Measurements from ENCODE around the gene ZNF429.
"Not testable (repeated sequence)": the region's sequence is repeated elsewhere in the genome, so short reads cannot be mapped to it uniquely, and the experiment has no call there.

Gene ZNF429

DNA sequence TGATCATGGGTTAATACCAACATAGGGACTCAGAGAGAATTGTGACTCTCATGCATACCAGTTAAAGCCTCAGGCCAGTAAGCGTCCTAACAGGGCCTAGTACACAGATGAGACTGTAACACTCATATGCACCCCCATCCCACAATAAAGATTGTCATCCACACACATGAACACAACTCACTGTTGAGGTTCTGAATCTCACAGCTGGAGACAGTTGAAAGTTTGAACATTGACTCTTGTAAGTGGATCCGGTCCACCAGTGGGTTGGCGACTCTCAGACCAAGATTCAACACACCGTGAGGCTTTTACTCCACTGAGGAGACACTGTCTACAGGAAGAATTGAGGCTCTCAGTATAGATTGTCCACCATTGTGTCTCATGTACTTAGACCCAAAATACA lies 88.1 kb downstream of the ZNF429 start:
- DNase-seq, result no peak

DNA sequence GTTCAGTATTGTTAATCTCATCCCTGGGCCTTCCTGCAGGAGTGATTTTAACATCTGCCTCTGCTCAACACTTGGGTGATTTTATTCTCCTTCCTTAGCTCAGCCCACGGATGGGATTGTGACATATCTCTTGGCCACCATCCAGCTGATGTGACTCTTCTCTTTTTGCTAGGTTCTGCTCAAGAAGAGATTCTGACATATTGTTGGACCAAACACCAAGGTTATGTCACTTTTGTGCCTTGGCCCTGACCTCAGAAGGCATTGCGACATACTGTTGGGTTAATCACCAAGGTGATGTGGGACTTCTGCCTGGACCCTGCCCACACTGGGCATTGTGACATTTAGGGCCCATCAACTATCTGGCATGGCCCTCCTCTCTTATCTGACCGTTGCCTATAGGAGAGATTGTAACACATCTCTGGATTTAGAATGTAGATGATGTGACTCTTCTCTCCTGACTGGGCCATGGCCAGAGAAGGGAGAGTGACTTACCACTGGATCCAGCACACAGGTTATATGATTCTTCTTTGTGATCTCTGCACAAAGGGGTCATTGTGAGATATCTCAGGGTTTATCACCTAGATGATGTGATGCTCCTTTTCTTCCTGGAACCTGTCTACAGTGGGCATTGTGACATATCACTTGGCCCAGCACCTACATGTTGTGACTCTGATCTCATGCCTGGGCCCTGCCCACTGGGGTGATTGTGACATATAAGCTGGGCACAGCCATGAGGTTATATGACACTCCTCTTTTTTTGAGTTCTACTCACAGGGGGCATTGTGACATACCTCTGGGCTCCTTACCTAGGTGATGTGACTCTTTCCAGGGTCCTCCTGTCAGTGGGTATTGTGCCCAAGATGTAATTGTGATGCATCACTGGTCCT lies 88.8 kb downstream of the ZNF429 start:
- DNase-seq, result no peak

DNA sequence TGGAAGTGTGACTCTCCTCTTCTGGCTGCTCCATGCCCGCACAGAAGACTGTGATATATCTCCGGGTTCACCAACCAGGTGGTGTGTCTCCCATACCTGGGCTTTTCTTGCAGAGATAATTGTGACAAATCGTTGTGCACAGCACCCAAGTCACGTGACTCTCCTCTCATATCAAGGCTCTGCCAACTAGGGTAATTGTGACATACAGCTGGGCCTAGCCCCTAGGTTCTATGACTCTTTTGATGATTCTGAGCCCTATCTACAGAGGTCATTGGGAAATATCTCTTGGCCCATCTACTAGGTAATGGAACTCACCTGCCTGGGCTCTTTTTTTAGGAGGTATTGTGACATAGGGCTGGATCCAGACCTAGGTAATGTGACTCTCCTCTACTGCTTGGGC lies 89.8 kb downstream of the ZNF429 start:
- DNase-seq, result no peak

DNA sequence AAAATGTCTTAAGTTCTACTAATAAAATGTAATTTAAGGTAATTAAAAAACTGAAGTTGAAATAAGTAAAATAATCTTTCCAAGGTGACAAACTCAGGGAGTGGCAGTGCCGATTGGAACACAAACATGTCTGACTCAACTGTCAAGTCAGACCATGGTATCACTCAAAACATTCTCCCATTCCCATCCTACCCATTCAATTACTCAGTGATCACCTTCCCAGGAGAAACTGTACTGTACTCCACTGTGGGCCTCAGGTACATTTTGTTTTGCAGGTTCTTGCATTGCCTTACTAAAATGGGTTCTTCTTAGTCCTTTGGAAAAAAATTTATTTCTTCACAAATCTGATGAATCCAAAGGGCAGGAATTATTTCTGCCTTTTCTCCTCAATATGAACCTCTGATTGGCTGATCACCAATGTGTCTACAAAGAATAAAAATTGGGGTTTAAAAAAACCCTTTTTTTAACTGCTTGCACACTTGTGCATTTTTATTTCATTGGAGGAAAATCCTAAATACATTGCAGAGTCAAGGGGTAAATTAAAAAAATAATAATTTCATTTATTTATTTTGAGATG lies 96.8 kb downstream of the ZNF429 start:
- DNase-seq, result no peak

DNA sequence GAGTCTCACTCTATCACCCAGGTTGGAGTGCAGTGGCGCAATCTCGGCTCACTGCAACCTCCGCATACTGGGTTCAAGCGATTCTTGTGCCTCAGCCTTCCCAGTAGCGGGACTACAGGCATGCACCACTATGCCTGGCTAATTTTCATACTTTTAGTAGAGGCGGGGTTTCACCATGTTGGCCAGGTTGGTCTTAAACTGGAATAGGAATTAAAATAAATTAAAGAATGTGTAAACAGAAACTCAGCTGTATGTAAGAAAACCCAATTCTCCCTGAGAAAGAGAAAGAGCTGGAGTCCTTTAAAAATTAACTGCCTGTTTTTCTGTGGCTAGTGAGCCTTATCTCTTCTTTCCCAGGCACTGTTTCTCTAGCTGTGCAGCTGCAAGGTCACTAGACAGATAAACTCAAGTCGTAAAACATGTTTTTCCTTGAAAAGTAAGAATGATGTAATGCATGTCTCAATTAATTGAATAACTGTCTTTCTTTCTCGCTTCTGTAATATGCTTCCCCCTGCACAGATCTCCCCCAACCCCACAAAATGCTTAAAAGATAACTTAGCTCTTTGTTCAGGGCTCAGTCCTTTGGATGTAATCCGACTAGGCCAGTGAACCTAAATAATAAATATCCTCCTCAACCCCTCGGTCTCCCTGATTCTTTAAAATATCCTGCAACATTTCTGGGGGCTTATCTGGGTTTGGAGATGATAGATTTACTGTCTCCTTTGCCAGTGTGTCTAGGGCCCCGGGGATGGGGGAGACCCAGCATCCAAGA lies 97.4 kb downstream of the ZNF429 start:
- not testable (repeated sequence) for DNase-seq

DNA sequence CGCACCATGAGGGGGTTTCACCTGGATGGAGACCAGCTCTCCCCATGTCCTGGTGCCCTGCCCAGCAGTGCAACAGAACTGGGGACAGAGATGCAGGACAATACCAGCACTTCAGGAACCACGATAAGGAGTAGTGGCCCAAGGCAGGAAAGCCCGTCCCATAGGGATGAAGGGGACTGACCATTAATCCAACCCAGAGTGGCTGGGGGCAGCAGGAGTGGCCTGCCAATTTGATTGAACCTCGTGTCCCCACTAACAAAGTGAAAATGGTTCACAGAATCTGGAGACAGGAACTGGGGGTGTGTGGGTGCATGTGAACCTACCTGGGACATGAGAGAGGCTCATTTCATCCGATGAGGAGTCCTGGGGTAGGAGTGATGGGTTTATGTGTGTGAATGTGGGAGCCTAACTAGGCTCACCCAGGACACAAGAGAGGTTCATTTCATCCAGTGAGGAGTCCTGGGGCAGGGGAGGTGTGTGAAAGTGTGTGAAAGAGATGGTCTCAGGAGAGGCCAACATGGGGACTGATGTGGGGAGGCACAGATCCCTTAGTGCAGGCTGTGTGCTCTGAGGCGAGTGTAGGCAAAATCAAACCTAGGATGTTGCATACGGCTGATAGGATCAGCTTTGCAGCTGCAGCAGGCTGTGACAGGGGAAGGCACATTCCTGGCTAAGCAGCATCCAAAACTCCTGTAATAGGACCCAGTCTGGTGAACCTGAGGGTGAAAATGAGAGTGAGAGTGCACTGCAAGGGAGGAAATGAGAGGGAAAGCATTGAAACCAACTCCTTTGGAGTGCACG lies 98.2 kb downstream of the ZNF429 start:
- no peak for DNase-seq

DNA sequence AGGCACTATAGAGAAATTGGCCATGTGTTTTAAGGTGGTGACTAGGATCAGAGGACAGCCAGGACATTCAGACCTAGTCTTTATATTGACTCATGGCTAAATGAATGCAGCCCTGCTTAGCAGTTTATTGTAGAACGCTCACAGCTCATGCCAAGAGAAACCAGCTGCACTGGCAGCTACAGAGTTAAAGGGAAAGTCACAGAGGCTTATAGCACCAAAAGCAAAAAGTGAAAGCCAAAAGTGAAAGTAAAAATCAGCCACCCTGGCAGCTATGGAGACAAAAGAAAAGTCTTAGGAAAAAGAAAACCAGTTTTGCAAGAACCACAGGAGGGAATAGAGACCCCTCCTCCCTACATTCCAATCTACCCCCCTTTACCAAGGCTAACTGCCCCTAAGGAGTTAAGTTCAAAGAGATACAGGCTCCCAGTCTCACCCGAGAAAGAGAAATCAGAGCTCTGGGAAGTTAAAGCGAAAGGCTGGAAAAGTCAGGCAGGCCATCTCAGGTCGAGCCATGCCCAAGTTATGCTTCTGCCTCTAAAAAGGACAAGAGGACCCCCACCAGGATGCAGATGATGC lies 99.0 kb downstream of the ZNF429 start:
- DNase-seq, result no peak

Measured in activated T-cell treated with anti-CD3 and anti-CD28 coated beads, Interleukin-2, amount 50 U/mL, for 48 hours (primary cell).